UCSD-AML1 (cell line): Measurements from ENCODE around the gene ADCY3.

Experiments
- DNase-seq: peaks from one replicate; lab custom pipeline; 2025; ENCODE audit not compliant: unreplicated experiment; lab: John Stamatoyannopoulos, UW

The ADCY3 gene

GRCh38 chr2:24906466-24906865 is 13.6 kb downstream of the ADCY3 start:
- DNase-seq: no peak

- no peak for DNase-seq
Measured at GRCh38 chr2:24903161-24904103, 16.6 kb downstream of the ADCY3 start.

- peak; percentile 31 for DNase-seq
Measured at GRCh38 chr2:24899361-24899910, 20.6 kb downstream of the ADCY3 start.

- peak; percentile 66 for DNase-seq
Measured at GRCh38 chr2:24898122-24899109, 21.6 kb downstream of the ADCY3 start.

- no peak for DNase-seq
Measured at GRCh38 chr2:24894750-24895149, 25.3 kb downstream of the ADCY3 start.

GRCh38 chr2:24893934-24894333 is 26.1 kb downstream of the ADCY3 start:
- DNase-seq: no peak

- DNase-seq: no peak
Measured at GRCh38 chr2:24892928-24893327, 27.1 kb downstream of the ADCY3 start.

- DNase-seq: no peak
Measured at GRCh38 chr2:24891201-24891600, 28.8 kb downstream of the ADCY3 start.

- no peak for DNase-seq
Measured at GRCh38 chr2:24889221-24889620, 30.8 kb downstream of the ADCY3 start.

- DNase-seq: no peak
Measured at GRCh38 chr2:24888177-24888576, 31.9 kb downstream of the ADCY3 start.

- DNase-seq: no peak
Measured at GRCh38 chr2:24887307-24887874, 32.6 kb downstream of the ADCY3 start.

- DNase-seq: peak; percentile 74
Measured at GRCh38 chr2:24886691-24887304, 33.2 kb downstream of the ADCY3 start.

- DNase-seq: no peak
Measured at GRCh38 chr2:24886126-24886501, 33.9 kb downstream of the ADCY3 start.

GRCh38 chr2:24885221-24886125 is 34.6 kb downstream of the ADCY3 start:
- DNase-seq: no peak

GRCh38 chr2:24883946-24884345 is 36.1 kb downstream of the ADCY3 start:
- no peak for DNase-seq

- DNase-seq: no peak
Measured at GRCh38 chr2:24881623-24882022, 38.4 kb downstream of the ADCY3 start.

- no peak for DNase-seq
Measured at GRCh38 chr2:24881158-24881557, 38.9 kb downstream of the ADCY3 start.

GRCh38 chr2:24878341-24878740 is 41.7 kb downstream of the ADCY3 start:
- no peak for DNase-seq

GRCh38 chr2:24877646-24878045 is 42.4 kb downstream of the ADCY3 start:
- DNase-seq: no peak

GRCh38 chr2:24877067-24877466 is 43.0 kb downstream of the ADCY3 start:
- DNase-seq: no peak
